Measurements from ENCODE around the gene NMU. TPM values are rescaled to one million over a fixed set of nuclear protein-coding genes. Genes with fewer than 3 reads are reported as not detected.

NMU gene
- polyA plus RNA-seq, 2 of the 4 experiments (the other 2 are of a cell fraction): 0.13 to 0.45 TPM

- TF ChIP-seq HMGXB4 (CRISPR knock-in tag; IDR thresholded peaks at IDR 0.05; ENCODE audit: borderline replicate concordance): no peak
- no peak for TF ChIP-seq NPAS2 (CRISPR knock-in tag; IDR thresholded peaks at IDR 0.05; ENCODE audit: borderline replicate concordance)
These were observed 46.2 kb upstream of the NMU start (continued) for GRCh38 chr4:55682295-55682694.

GRCh38 chr4:55681430-55681829 lies 45.3 kb upstream of the NMU start:
- FAIRE-seq (no peak), ATAC-seq (no peak), DNase-seq (ENCODE audit: low read depth in 1 of 2, low spot score in 1 of 2) (no peak)
- H3K4me3 ChIP-seq: no peak overlapping the region
- ChIA-PET POLR2A (no interaction called here), CTCF (no interaction called here)
- H3K9me3 ChIP-seq: no peaks in the 10 kb centered on the region
- TF ChIP-seq FOSB (CRISPR knock-in tag; IDR thresholded peaks at IDR 0.05) (no peak), GATA3 (IDR thresholded peaks at IDR 0.05; ENCODE audit: borderline replicate concordance) (no peak)
- 54% methylated on average over 3 of the region's 3 CpGs for WGBS (ENCODE audit: missing lambda C conversion rate)
- H3K4me2 ChIP-seq: no peak overlapping the region
- H3K4me1 ChIP-seq: no peaks in the 10 kb centered on the region
- H3K27ac ChIP-seq: no peak overlapping the region

DNA sequence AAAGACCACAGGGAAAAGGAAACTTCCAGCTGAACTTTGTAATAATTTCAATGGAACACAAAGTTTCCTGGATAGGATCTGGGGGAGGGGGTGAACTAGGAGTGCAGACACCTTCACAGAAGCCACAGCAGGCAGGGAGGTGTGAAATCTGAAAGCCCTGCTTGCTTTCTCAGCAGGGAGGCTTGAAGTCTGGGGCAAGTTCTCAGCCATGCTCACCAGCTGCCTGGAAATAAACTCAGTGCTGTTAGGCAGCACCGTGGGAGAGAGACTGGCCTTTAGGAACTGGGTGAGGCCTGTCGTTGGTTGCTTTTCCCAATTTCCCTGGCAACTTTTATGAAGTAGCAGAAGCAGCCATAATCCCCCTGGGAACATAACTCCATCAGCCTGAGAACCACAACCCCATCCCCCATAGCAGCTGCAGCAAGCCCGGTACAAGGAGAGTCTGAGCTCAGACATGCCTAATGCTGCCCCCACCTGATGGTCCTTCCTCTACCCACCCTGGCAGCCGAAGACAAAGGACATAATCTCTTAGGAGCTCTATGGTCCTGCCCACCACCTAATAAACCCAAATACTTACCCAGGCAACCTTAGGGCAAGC lies 39.2 kb upstream of the NMU start:
- H3K27ac ChIP-seq: no peak overlapping the region
- no peak for DNase-seq (ENCODE audit: low read depth in 1 of 2, low spot score in 1 of 2)
- ATAC-seq: no peak
- H3K9me3 ChIP-seq: no peaks in the 10 kb centered on the region
- no peaks in the 10 kb centered on the region for H3K4me1 ChIP-seq
- ChIA-PET POLR2A (no interaction called here), CTCF (no interaction called here)
- FAIRE-seq: no peak
- no peak overlapping the region for H3K4me2 ChIP-seq
- no peak overlapping the region for H3K4me3 ChIP-seq
- 20% methylated on average over 4 of the region's 4 CpGs for WGBS (ENCODE audit: missing lambda C conversion rate)
- TF ChIP-seq MAFK (IDR thresholded peaks at IDR 0.05; ENCODE audit: partially characterized antibody): no peak
- TF ChIP-seq ATOH8 (CRISPR knock-in tag; IDR thresholded peaks at IDR 0.05; ENCODE audit: low read depth): no peak
- no peak for TF ChIP-seq SMC3 (IDR thresholded peaks at IDR 0.05)
- TF ChIP-seq MAZ (IDR thresholded peaks at IDR 0.05; ENCODE audit: borderline replicate concordance, low read depth, low read length): no peak
- TF ChIP-seq, protein P1, sequence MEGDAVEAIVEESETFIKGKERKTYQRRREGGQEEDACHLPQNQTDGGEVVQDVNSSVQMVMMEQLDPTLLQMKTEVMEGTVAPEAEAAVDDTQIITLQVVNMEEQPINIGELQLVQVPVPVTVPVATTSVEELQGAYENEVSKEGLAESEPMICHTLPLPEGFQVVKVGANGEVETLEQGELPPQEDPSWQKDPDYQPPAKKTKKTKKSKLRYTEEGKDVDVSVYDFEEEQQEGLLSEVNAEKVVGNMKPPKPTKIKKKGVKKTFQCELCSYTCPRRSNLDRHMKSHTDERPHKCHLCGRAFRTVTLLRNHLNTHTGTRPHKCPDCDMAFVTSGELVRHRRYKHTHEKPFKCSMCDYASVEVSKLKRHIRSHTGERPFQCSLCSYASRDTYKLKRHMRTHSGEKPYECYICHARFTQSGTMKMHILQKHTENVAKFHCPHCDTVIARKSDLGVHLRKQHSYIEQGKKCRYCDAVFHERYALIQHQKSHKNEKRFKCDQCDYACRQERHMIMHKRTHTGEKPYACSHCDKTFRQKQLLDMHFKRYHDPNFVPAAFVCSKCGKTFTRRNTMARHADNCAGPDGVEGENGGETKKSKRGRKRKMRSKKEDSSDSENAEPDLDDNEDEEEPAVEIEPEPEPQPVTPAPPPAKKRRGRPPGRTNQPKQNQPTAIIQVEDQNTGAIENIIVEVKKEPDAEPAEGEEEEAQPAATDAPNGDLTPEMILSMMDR (IDR thresholded peaks at IDR 0.05): no peak
- TF ChIP-seq, protein P2, sequence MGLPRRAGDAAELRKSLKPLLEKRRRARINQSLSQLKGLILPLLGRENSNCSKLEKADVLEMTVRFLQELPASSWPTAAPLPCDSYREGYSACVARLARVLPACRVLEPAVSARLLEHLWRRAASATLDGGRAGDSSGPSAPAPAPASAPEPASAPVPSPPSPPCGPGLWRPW (IDR thresholded peaks at IDR 0.05): no peak
- no peak for TF ChIP-seq ESRRA (IDR thresholded peaks at IDR 0.05; ENCODE audit: borderline replicate concordance, low read length)
- TF ChIP-seq CHD4 (IDR thresholded peaks at IDR 0.05; ENCODE audit: borderline replicate concordance): no peak
- no peak for TF ChIP-seq HOXB5 (CRISPR knock-in tag; IDR thresholded peaks at IDR 0.05)
- no peak for TF ChIP-seq MAX (IDR thresholded peaks at IDR 0.05)
- TF ChIP-seq POLR2AphosphoS2 (conservative IDR thresholded peaks at IDR 0.05; ENCODE audit: low read length): no peak
- no peak for TF ChIP-seq FOSB (CRISPR knock-in tag; IDR thresholded peaks at IDR 0.05)
- TF ChIP-seq, protein P3, sequence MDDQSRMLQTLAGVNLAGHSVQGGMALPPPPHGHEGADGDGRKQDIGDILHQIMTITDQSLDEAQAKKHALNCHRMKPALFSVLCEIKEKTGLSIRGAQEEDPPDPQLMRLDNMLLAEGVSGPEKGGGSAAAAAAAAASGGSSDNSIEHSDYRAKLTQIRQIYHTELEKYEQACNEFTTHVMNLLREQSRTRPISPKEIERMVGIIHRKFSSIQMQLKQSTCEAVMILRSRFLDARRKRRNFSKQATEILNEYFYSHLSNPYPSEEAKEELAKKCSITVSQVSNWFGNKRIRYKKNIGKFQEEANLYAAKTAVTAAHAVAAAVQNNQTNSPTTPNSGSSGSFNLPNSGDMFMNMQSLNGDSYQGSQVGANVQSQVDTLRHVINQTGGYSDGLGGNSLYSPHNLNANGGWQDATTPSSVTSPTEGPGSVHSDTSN (IDR thresholded peaks at IDR 0.05): no peak
- TF ChIP-seq HMGXB4 (CRISPR knock-in tag; IDR thresholded peaks at IDR 0.05; ENCODE audit: borderline replicate concordance): no peak
- no peak for TF ChIP-seq HEYL (CRISPR knock-in tag; IDR thresholded peaks at IDR 0.05)
- TF ChIP-seq, protein P4, sequence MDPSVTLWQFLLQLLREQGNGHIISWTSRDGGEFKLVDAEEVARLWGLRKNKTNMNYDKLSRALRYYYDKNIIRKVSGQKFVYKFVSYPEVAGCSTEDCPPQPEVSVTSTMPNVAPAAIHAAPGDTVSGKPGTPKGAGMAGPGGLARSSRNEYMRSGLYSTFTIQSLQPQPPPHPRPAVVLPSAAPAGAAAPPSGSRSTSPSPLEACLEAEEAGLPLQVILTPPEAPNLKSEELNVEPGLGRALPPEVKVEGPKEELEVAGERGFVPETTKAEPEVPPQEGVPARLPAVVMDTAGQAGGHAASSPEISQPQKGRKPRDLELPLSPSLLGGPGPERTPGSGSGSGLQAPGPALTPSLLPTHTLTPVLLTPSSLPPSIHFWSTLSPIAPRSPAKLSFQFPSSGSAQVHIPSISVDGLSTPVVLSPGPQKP (IDR thresholded peaks at IDR 0.05; ENCODE audit: low read depth, low read length): no peak
- no peak for TF ChIP-seq RCOR1 (IDR thresholded peaks at IDR 0.05; ENCODE audit: low read depth, low read length)
- TF ChIP-seq JUN (IDR thresholded peaks at IDR 0.05): no peak

All from A549 (cell line).